CD4-positive, alpha-beta T cell (primary cell): ENCODE measurements around the gene SLC16A13. TPM values are rescaled to one million over a fixed set of nuclear protein-coding genes. Genes with fewer than 3 reads are reported as not detected.

Experiments used
- ATAC-seq: fragments of 200-7000 bp; cut with Tn5 transposase; one replicate; pipeline ENCODE4 v1.10.0; 2022; ENCODE audit warnings: mild to moderate bottlenecking; ENCODE audit not compliant: poor library complexity
- CTCF ChIA-PET: fragments of 350-600 bp; sonication (Branson Sonifier 250); formaldehyde crosslinking; loops from one replicate; lab custom pipeline; 2021; ENCODE audit warnings: antibody characterized with exemption, inconsistent platforms; lab: Charles Lee
- POLR2A ChIA-PET: fragments of 350-600 bp; sonication (Branson Sonifier 250); formaldehyde crosslinking; loops from one replicate; lab custom pipeline; 2021; ENCODE audit warnings: antibody characterized with exemption, inconsistent platforms; lab: Charles Lee
- DNase-seq, 14 experiments: peaks; one replicate each; pipeline ENCODE4 v3.0.0-alpha.2; 2013 to 2020; ENCODE audit warnings: mixed read lengths in 2 of 14
- H3K27ac ChIP-seq, 2 donors: one replicate each; pipeline versions ENCODE4 v1.5.1 to v1.7.0; 2013; ENCODE audit warnings: low read length in 2 of 2, low read depth in 1 of 2, mild to moderate bottlenecking in 1 of 2
- H3K27me3 ChIP-seq, 2 experiments: 1 replicate in 1 of 2; 2 replicates in 1 of 2; pipeline versions ENCODE4 v1.6.1 to v1.7.0; 2013; ENCODE audit warnings: low read length in 2 of 2, control low read depth in 1 of 2, mild to moderate bottlenecking in 1 of 2, moderate library complexity in 1 of 2; ENCODE audit not compliant: insufficient read depth in 2 of 2, control insufficient read depth in 1 of 2
- H3K36me3 ChIP-seq: one replicate; pipeline ENCODE4 v1.6.1; 2013; ENCODE audit warnings: low read length, control low read depth; ENCODE audit not compliant: insufficient read depth
- H3K4me1 ChIP-seq: one replicate; pipeline ENCODE4 v1.6.1; 2013; ENCODE audit warnings: low read length, control low read depth; ENCODE audit not compliant: insufficient read depth
- H3K4me3 ChIP-seq: one replicate; pipeline ENCODE4 v1.5.1; 2013; ENCODE audit warnings: mild to moderate bottlenecking, low read length, moderate library complexity
- H3K9me3 ChIP-seq, 2 experiments: 1 replicate in 1 of 2; 2 replicates in 1 of 2; pipeline versions ENCODE4 v1.6.1 to v1.7.0; 2013; ENCODE audit warnings: low read length in 2 of 2, mild to moderate bottlenecking in 2 of 2, control low read depth in 1 of 2, moderate library complexity in 1 of 2; ENCODE audit not compliant: control insufficient read depth in 1 of 2, insufficient read depth in 1 of 2
- H3K27ac Mint-ChIP-seq: one replicate; pipeline ENCODE4 v1.8.0; 2020; ENCODE audit warnings: mixed read lengths
- H3K27me3 Mint-ChIP-seq: one replicate; pipeline ENCODE4 v1.8.0; 2021; ENCODE audit warnings: mixed read lengths
- H3K36me3 Mint-ChIP-seq: one replicate; pipeline ENCODE4 v1.8.0; 2021; ENCODE audit warnings: low read depth, mixed read lengths
- H3K4me1 Mint-ChIP-seq: one replicate; pipeline ENCODE4 v1.8.0; 2021; ENCODE audit warnings: low read depth, mixed read lengths
- H3K4me3 Mint-ChIP-seq: one replicate; pipeline ENCODE4 v1.8.0; 2020; ENCODE audit warnings: mild to moderate bottlenecking, mixed read lengths
- H3K9me3 Mint-ChIP-seq: one replicate; pipeline ENCODE4 v1.8.0; 2020; ENCODE audit warnings: mixed read lengths
- CTCF ChIP-seq: fragments of 200-600 bp; IDR thresholded peaks from one replicate; pipeline ENCODE4 v1.8.0; 2022; ENCODE audit warnings: antibody characterized with exemption, mild to moderate bottlenecking
- intact Hi-C, 2 experiments: fragments of 100-400 bp; cut with DNase I in 1 of 2; cut with micrococcal nuclease in 1 of 2; formaldehyde crosslinking; loops; one replicate each; pipeline versions ENCODE4 v1.15.1 to v1.9.0; 2023 to 2025; cut with DNase I, micrococcal nuclease
- total RNA-seq, 174 experiments: library from RNA in 2 of 174; stranded (reverse) in 2 of 174; gene quantifications; one replicate each; pipeline ENCODE4 v1.2.3 and lab custom pipeline; 2021 to 2026

SLC16A13 gene
- total RNA-seq, 2 experiments from 2014 or later = 2.3 to 2.4 TPM

DNA sequence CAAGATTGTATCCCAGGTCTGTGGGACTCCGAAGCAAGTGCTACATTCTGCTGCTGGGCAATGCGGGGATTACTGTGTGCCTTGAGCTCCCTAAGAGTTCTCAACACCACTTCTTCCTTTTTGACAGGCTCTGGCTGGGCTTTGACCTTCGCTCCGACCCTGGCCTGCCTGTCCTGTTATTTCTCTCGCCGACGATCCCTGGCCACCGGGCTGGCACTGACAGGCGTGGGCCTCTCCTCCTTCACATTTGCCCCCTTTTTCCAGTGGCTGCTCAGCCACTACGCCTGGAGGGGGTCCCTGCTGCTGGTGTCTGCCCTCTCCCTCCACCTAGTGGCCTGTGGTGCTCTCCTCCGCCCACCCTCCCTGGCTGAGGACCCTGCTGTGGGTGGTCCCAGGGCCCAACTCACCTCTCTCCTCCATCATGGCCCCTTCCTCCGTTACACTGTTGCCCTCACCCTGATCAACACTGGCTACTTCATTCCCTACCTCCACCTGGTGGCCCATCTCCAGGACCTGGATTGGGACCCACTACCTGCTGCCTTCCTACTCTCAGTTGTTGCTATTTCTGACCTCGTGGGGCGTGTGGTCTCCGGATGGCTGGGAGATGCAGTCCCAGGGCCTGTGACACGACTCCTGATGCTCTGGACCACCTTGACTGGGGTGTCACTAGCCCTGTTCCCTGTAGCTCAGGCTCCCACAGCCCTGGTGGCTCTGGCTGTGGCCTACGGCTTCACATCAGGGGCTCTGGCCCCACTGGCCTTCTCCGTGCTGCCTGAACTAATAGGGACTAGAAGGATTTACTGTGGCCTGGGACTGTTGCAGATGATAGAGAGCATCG lies 2.4 kb downstream of the SLC16A13 start:
- CTCF ChIA-PET = interaction anchor here (1.0 kb wide), 1 partner anchor 16 kb away, joined by 4 read pairs; no protein-coding TSS in a partner anchor
- Histone ChIP-seq H3K4me1 (peaks cover 62% of the 10 kb centered on the region), H3K4me3 (no peak overlapping the region), H3K27me3 (peaks cover 0 to 3% of the 10 kb centered on the region in 2 experiments), H3K27ac (no peak overlapping the region), H3K36me3 (no peaks in the 10 kb centered on the region), H3K9me3 (peaks cover 0 to 5% of the 10 kb centered on the region in 2 experiments)
- Mint-ChIP-seq H3K4me1 (peaks cover 66% of the 10 kb centered on the region), H3K27me3 (no peaks in the 10 kb centered on the region), H3K36me3 (peaks cover 8% of the 10 kb centered on the region), H3K27ac (peak overlapping the region; percentile 38), H3K4me3 (peak overlapping the region; percentile 59), H3K9me3 (no peaks in the 10 kb centered on the region)
- peak in 1 of 14 experiments; percentile 23 for DNase-seq
- TF ChIP-seq CTCF = no peak
- no peak for ATAC-seq
- intact Hi-C loops = loop anchor here in 1 of 2 experiments (5.0 to 10.0 kb wide), 3 partner anchors 444 to 817 kb away; partner anchors contain the start of genes CYB5D1, NAA38, POLR2A and SLC35G6
- POLR2A ChIA-PET = interaction anchor here (0.9 to 1.4 kb wide), 3 partner anchors 8 to 16 kb away, joined by 3 to 5 read pairs (median 4); no protein-coding TSS in a partner anchor

DNA sequence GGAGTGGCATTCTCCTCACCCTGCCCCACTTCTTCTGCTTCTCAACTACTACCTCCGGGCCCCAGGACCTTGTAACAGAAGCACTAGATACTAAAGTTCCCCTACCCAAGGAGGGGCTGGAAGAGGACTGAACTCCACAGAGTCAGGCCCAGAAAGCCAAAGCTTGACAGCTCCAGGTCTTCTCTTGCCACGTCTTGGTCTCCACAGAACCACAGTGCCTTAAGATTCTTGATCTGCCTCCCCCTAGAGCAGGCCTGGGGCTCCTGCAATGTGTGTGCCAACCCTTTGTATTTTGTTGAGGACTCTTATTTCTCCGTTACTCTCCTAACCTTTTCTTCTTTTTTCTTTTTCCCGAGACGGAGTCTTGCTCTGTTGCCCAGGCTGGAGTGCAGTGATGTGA lies 4.0 kb downstream of the SLC16A13 start:
- no peak for TF ChIP-seq CTCF
- Mint-ChIP-seq H3K27ac (peak overlapping the region; percentile 65), H3K9me3 (no peaks in the 10 kb centered on the region), H3K27me3 (no peaks in the 10 kb centered on the region), H3K36me3 (peaks cover 8% of the 10 kb centered on the region), H3K4me3 (peak overlapping the region; percentile 83), H3K4me1 (peaks cover 59% of the 10 kb centered on the region)
- H3K4me3 ChIP-seq = no peak overlapping the region
- no peak for ATAC-seq
- intact Hi-C loops = loop anchor here (5.0 to 10.0 kb wide), 6 partner anchors 312 to 815 kb away; partner anchors contain the start of genes TP53 (in 2 of the 2), WRAP53 (in 2 of the 2), CYB5D1 (in 1 of the 2) and KCTD11 (in 1 of the 2)
- ChIA-PET POLR2A (interaction anchor here (1.0 kb wide), 1 partner anchor 25 kb away, joined by 3 read pairs; a partner anchor contains a TSS), CTCF (no interaction called here)
- no peak overlapping the region for H3K27ac ChIP-seq
- peaks cover 0 to 5% of the 10 kb centered on the region in 2 experiments for H3K27me3 ChIP-seq
- peak in 2 of 14 experiments; percentile 42 to 58 for DNase-seq
- H3K4me1 ChIP-seq = peaks cover 60% of the 10 kb centered on the region
- H3K36me3 ChIP-seq = no peaks in the 10 kb centered on the region
- peaks cover 0 to 7% of the 10 kb centered on the region in 2 experiments for H3K9me3 ChIP-seq
